Liver (tissue), 2 donors: Measurements from ENCODE around the gene SERPINA3.

Experiments used
- YY1 ChIP-seq: IDR thresholded peaks from 2 replicates; pipeline ENCODE4 v1.6.1; 2016; ENCODE audit warnings: antibody characterized with exemption, mild to moderate bottlenecking
- TF ChIP-seq, protein P1 (sequence below): IDR thresholded peaks from 2 replicates; pipeline ENCODE4 v1.6.1; 2016; ENCODE audit warnings: antibody characterized with exemption
- TF ChIP-seq, protein P2 (sequence below): fragments of 150-350 bp; IDR thresholded peaks from 2 replicates; pipeline ENCODE4 v1.5.1; 2017; ENCODE audit warnings: improper control_type of control experiment, low read depth, low read length; ENCODE audit not compliant: missing input control
- TF ChIP-seq, protein P3 (sequence below): IDR thresholded peaks from 2 replicates; pipeline ENCODE4 v1.6.1; 2016; ENCODE audit warnings: antibody characterized with exemption
- donor health status: healthy.

DNA sequence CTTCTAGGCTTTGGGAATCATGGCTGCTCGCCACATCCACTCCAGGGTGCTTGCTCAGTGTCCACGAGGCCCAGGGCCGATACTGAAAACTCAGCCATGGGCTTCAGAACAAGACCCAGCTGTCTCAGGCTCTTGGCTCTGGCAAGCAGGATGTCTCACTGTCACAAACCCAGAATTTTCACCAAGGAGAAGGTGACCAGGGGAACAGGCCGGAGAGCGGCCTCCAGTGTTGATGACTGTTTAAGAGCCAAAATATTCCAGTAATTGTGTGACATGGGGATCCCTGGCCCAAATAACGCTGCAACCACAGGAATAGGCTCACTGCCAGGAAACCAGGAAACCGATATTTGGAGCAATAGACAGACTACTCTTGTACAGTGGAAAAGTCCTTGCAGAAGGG is 40.8 kb upstream of the SERPINA3 start:
- TF ChIP-seq, protein P1, sequence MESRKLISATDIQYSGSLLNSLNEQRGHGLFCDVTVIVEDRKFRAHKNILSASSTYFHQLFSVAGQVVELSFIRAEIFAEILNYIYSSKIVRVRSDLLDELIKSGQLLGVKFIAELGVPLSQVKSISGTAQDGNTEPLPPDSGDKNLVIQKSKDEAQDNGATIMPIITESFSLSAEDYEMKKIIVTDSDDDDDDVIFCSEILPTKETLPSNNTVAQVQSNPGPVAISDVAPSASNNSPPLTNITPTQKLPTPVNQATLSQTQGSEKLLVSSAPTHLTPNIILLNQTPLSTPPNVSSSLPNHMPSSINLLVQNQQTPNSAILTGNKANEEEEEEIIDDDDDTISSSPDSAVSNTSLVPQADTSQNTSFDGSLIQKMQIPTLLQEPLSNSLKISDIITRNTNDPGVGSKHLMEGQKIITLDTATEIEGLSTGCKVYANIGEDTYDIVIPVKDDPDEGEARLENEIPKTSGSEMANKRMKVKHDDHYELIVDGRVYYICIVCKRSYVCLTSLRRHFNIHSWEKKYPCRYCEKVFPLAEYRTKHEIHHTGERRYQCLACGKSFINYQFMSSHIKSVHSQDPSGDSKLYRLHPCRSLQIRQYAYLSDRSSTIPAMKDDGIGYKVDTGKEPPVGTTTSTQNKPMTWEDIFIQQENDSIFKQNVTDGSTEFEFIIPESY, result no peak
- TF ChIP-seq YY1, result no peak
- TF ChIP-seq, protein P2, sequence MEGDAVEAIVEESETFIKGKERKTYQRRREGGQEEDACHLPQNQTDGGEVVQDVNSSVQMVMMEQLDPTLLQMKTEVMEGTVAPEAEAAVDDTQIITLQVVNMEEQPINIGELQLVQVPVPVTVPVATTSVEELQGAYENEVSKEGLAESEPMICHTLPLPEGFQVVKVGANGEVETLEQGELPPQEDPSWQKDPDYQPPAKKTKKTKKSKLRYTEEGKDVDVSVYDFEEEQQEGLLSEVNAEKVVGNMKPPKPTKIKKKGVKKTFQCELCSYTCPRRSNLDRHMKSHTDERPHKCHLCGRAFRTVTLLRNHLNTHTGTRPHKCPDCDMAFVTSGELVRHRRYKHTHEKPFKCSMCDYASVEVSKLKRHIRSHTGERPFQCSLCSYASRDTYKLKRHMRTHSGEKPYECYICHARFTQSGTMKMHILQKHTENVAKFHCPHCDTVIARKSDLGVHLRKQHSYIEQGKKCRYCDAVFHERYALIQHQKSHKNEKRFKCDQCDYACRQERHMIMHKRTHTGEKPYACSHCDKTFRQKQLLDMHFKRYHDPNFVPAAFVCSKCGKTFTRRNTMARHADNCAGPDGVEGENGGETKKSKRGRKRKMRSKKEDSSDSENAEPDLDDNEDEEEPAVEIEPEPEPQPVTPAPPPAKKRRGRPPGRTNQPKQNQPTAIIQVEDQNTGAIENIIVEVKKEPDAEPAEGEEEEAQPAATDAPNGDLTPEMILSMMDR, result no peak
- TF ChIP-seq, protein P3, sequence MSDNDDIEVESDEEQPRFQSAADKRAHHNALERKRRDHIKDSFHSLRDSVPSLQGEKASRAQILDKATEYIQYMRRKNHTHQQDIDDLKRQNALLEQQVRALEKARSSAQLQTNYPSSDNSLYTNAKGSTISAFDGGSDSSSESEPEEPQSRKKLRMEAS, result no peak
